Measurements from ENCODE around the gene CES3.
"Not testable (repeated sequence)": the region's sequence is repeated elsewhere in the genome, so short reads cannot be mapped to it uniquely, and the experiment has no call there.

CES3 gene

GRCh38 chr16:66947302-66948065 is 13.6 kb upstream of the CES3 start:
- DNase-seq: peak; percentile 25

GRCh38 chr16:66948134-66948836 is 12.8 kb upstream of the CES3 start:
- no peak for DNase-seq

GRCh38 chr16:66948837-66949225 is 12.2 kb upstream of the CES3 start:
- DNase-seq: no peak

GRCh38 chr16:66949472-66949871 is 11.6 kb upstream of the CES3 start:
- DNase-seq: no peak

GRCh38 chr16:66950437-66950836 is 10.6 kb upstream of the CES3 start:
- no peak for DNase-seq

- DNase-seq: peak; percentile 27
These were observed 9.9 kb upstream of the CES3 start for GRCh38 chr16:66950971-66951790.

- peak; percentile 96 for DNase-seq
These were observed 8.5 kb upstream of the CES3 start for GRCh38 chr16:66952430-66953110.

GRCh38 chr16:66953462-66954096 is 7.5 kb upstream of the CES3 start:
- no peak for DNase-seq

- DNase-seq: peak; percentile 50
These were observed 6.9 kb upstream of the CES3 start for GRCh38 chr16:66954097-66954659.

GRCh38 chr16:66955363-66956153 is 5.5 kb upstream of the CES3 start:
- not testable (repeated sequence) for DNase-seq

- not testable (repeated sequence) for DNase-seq
These were observed 5.0 kb upstream of the CES3 start for GRCh38 chr16:66956154-66956457.

- DNase-seq: no peak
These were observed 2.0 kb upstream of the CES3 start for GRCh38 chr16:66958857-66959703.

- DNase-seq: no peak
These were observed 1.3 kb upstream of the CES3 start for GRCh38 chr16:66959704-66960161.

GRCh38 chr16:66960270-66960669 is 796 bp upstream of the CES3 start:
- no peak for DNase-seq

GRCh38 chr16:66961914-66962313 is 848 bp downstream of the CES3 start:
- DNase-seq: no peak

- no peak for DNase-seq
These were observed 3.0 kb downstream of the CES3 start for GRCh38 chr16:66964049-66964448.

- DNase-seq: no peak
These were observed 7.8 kb downstream of the CES3 start for GRCh38 chr16:66968847-66969246.

GRCh38 chr16:66970775-66971720 is 10.0 kb downstream of the CES3 start:
- DNase-seq: no peak

- DNase-seq: no peak
These were observed 11.9 kb downstream of the CES3 start for GRCh38 chr16:66972983-66973382.

All from NCI-H524 treated with DMSO at 0.1 percent for 48 hours (cell line).